ENCODE measurements around the gene ATAD3A. TPM values are rescaled to one million over a fixed set of nuclear protein-coding genes. Genes with fewer than 3 reads are reported as not detected.
"Not testable (repeated sequence)": the region's sequence is repeated elsewhere in the genome, so short reads cannot be mapped to it uniquely, and the experiment has no call there.

The ATAD3A gene
- total RNA-seq, 1 experiment from 2014 or later = 57.5 TPM

DNA sequence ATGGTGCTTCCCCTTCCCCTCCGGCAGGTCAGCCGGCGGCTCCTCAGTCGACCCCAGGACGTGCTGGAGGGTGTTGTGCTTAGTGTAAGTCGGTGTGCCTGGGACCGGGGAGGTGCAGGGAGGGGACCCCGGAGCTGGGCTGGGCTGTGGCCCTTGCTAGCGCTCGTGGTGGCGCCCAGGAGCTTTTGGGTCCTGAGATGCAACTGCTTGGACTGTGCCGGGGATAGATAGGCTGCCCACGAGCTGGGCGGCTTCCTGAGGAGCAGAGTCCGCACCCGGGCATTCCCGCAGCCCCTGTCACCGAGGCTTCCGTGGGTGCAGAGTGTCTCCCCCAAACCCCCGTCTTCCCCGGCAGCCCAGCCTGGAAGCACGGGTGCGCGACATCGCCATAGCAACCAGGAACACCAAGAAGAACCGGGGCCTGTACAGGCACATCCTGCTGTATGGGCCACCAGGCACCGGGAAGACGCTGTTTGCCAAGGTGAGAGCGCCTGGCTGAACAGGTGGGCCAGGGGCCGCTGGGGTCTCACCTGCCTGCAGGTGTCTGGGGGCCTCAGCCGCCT lies 26.1 kb upstream of the ATAD3A start:
- ATAC-seq; intact Hi-C loops (cut with micrococcal nuclease; ENCODE audit: unreplicated experiment): not testable (repeated sequence)

DNA sequence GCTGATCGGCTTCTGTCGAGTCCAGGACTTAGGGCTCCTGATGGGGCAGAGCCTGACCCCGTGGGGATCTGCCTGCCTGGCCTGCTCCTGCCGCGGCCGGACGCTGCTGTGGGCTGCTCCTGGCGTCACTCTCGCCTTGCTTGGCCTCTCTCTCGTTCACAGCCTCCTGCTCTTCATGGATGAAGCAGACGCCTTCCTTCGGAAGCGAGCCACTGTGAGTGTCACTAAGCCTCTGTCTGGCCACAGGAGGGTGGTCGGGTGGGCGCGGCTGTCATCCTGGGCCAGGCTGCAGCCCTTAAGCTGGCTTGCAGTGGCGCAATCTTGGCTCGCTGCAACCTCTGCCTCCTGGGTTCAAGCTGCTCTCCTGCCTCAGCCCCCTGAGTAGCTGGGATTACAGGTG lies 24.3 kb upstream of the ATAD3A start:
- no peak overlapping the region for H3K27ac ChIP-seq (ENCODE audit: low read length)
- BruUV-seq (replicated peaks) = no TSS peak
- no peaks in the 10 kb centered on the region for H3K27me3 ChIP-seq (ENCODE audit: control insufficient read depth, insufficient read depth, low read length)
- intact Hi-C loops (cut with micrococcal nuclease; ENCODE audit: unreplicated experiment) = no loop called here
- ChIA-PET CTCF (no interaction called here), POLR2A (no interaction called here)
- H3K9me3 ChIP-seq (ENCODE audit: control insufficient read depth, insufficient read depth, low read depth, low read length) = no peaks in the 10 kb centered on the region
- in situ Hi-C loops (cut with HindIII; ENCODE audit: low pct_unique_long_range_greater_than_20kb, low sequenced_read_pairs) = no loop called here
- peaks cover 6% of the 10 kb centered on the region; the same call in 1 of the 2 replicates for H3K36me3 ChIP-seq (ENCODE audit: control insufficient read depth, insufficient read depth, low read length)
- H3K4me3 ChIP-seq (ENCODE audit: low read depth in 2 of 2, low read length in 2 of 2) = no peak overlapping the region
- ATAC-seq (no peak), DNase-seq (ENCODE audit: low read depth, low spot score) (no peak)
- no peaks in the 10 kb centered on the region for H3K4me1 ChIP-seq (ENCODE audit: control insufficient read depth, insufficient read depth, low read length)
- no peak for TF ChIP-seq POLR2AphosphoS5 (IDR thresholded peaks at IDR 0.05; ENCODE audit: low read depth, low read length)
- TF ChIP-seq, protein P1, sequence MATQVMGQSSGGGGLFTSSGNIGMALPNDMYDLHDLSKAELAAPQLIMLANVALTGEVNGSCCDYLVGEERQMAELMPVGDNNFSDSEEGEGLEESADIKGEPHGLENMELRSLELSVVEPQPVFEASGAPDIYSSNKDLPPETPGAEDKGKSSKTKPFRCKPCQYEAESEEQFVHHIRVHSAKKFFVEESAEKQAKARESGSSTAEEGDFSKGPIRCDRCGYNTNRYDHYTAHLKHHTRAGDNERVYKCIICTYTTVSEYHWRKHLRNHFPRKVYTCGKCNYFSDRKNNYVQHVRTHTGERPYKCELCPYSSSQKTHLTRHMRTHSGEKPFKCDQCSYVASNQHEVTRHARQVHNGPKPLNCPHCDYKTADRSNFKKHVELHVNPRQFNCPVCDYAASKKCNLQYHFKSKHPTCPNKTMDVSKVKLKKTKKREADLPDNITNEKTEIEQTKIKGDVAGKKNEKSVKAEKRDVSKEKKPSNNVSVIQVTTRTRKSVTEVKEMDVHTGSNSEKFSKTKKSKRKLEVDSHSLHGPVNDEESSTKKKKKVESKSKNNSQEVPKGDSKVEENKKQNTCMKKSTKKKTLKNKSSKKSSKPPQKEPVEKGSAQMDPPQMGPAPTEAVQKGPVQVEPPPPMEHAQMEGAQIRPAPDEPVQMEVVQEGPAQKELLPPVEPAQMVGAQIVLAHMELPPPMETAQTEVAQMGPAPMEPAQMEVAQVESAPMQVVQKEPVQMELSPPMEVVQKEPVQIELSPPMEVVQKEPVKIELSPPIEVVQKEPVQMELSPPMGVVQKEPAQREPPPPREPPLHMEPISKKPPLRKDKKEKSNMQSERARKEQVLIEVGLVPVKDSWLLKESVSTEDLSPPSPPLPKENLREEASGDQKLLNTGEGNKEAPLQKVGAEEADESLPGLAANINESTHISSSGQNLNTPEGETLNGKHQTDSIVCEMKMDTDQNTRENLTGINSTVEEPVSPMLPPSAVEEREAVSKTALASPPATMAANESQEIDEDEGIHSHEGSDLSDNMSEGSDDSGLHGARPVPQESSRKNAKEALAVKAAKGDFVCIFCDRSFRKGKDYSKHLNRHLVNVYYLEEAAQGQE (IDR thresholded peaks at IDR 0.05; ENCODE audit: insufficient read depth in 1 of 2, low read depth in 2 of 2, low read length in 1 of 2) = no peak
- TF ChIP-seq, protein P2, sequence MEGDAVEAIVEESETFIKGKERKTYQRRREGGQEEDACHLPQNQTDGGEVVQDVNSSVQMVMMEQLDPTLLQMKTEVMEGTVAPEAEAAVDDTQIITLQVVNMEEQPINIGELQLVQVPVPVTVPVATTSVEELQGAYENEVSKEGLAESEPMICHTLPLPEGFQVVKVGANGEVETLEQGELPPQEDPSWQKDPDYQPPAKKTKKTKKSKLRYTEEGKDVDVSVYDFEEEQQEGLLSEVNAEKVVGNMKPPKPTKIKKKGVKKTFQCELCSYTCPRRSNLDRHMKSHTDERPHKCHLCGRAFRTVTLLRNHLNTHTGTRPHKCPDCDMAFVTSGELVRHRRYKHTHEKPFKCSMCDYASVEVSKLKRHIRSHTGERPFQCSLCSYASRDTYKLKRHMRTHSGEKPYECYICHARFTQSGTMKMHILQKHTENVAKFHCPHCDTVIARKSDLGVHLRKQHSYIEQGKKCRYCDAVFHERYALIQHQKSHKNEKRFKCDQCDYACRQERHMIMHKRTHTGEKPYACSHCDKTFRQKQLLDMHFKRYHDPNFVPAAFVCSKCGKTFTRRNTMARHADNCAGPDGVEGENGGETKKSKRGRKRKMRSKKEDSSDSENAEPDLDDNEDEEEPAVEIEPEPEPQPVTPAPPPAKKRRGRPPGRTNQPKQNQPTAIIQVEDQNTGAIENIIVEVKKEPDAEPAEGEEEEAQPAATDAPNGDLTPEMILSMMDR (IDR thresholded peaks at IDR 0.05) = no peak
- TF ChIP-seq TCF7L2 (IDR thresholded peaks at IDR 0.05; ENCODE audit: low read depth, low read length) = no peak
- no peak for TF ChIP-seq SIN3A (IDR thresholded peaks at IDR 0.05; ENCODE audit: borderline replicate concordance, insufficient read depth, low read depth, low read length)

More for the DNA sequence above, 26.1 kb upstream of the ATAD3A start:
- H3K36me3 ChIP-seq (ENCODE audit: control insufficient read depth, insufficient read depth, low read length); DNase-seq (ENCODE audit: low read depth, low spot score); H3K4me1 ChIP-seq (ENCODE audit: control insufficient read depth, insufficient read depth, low read length); H3K9me3 ChIP-seq (ENCODE audit: control insufficient read depth, insufficient read depth, low read depth, low read length); H3K27me3 ChIP-seq (ENCODE audit: control insufficient read depth, insufficient read depth, low read length); BruUV-seq (replicated peaks); H3K4me3 ChIP-seq (ENCODE audit: low read depth in 2 of 2, low read length in 2 of 2); in situ Hi-C loops (cut with HindIII; ENCODE audit: low pct_unique_long_range_greater_than_20kb, low sequenced_read_pairs); CTCF ChIA-PET; POLR2A ChIA-PET; H3K27ac ChIP-seq (ENCODE audit: low read length): not testable (repeated sequence)

DNA sequence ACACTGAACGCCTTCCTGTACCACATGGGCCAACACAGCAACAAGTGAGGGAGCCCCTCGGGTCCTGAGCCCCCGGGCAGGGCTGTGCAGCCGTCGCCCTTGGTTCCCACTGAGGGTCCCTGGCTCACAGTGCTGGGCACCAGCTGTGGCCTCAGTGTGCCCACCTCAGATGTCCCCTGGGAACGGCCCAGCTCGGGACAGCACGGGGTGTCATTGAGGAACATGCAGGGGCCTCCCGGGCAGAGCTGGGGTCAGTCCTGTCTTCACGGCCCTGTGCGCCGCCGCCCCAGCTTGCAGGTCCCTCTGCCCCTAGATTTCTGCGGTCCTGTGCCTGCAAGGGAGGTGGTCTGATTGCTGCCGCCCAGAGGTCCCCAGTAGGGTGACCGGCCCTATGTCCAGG lies 22.7 kb upstream of the ATAD3A start:
- in situ Hi-C loops (cut with HindIII; ENCODE audit: low pct_unique_long_range_greater_than_20kb, low sequenced_read_pairs) (no loop called here), intact Hi-C loops (cut with micrococcal nuclease; ENCODE audit: unreplicated experiment) (no loop called here)
- no TSS peak for BruUV-seq (replicated peaks)
- TF ChIP-seq, protein P2 (IDR thresholded peaks at IDR 0.05) = no peak
- TF ChIP-seq, protein P1 (IDR thresholded peaks at IDR 0.05; ENCODE audit: insufficient read depth in 1 of 2, low read depth in 2 of 2, low read length in 1 of 2) = no peak
- TF ChIP-seq POLR2AphosphoS5 (IDR thresholded peaks at IDR 0.05; ENCODE audit: low read depth, low read length) (no peak), TCF7L2 (IDR thresholded peaks at IDR 0.05; ENCODE audit: low read depth, low read length) (no peak), SIN3A (IDR thresholded peaks at IDR 0.05; ENCODE audit: borderline replicate concordance, insufficient read depth, low read depth, low read length) (no peak)
- ATAC-seq = no peak
- no peak overlapping the region for H3K4me3 ChIP-seq (ENCODE audit: low read depth in 2 of 2, low read length in 2 of 2)
- H3K9me3 ChIP-seq (ENCODE audit: control insufficient read depth, insufficient read depth, low read depth, low read length) = no peaks in the 10 kb centered on the region
- H3K36me3 ChIP-seq (ENCODE audit: control insufficient read depth, insufficient read depth, low read length) = peaks cover 6% of the 10 kb centered on the region; the same call in 1 of the 2 replicates
- CTCF ChIA-PET = no interaction called here
- H3K27me3 ChIP-seq (ENCODE audit: control insufficient read depth, insufficient read depth, low read length) = no peaks in the 10 kb centered on the region
- no peak for DNase-seq (ENCODE audit: low read depth, low spot score)
- no peak overlapping the region for H3K27ac ChIP-seq (ENCODE audit: low read length)
- POLR2A ChIA-PET = no interaction called here
- H3K4me1 ChIP-seq (ENCODE audit: control insufficient read depth, insufficient read depth, low read length) = no peaks in the 10 kb centered on the region
